ENCODE data around the gene LRIG3. TPM values are rescaled to one million over a fixed set of nuclear protein-coding genes. Genes with fewer than 3 reads are reported as not detected.
"Not testable (repeated sequence)": the region's sequence is repeated elsewhere in the genome, so short reads cannot be mapped to it uniquely, and the experiment has no call there.

Gene LRIG3
- total and polyA plus RNA-seq, 2 donors (not counting 3 experiments of a cell fraction or from before 2014, with no cell fraction given) = 55.5 to 55.7 TPM

DNA sequence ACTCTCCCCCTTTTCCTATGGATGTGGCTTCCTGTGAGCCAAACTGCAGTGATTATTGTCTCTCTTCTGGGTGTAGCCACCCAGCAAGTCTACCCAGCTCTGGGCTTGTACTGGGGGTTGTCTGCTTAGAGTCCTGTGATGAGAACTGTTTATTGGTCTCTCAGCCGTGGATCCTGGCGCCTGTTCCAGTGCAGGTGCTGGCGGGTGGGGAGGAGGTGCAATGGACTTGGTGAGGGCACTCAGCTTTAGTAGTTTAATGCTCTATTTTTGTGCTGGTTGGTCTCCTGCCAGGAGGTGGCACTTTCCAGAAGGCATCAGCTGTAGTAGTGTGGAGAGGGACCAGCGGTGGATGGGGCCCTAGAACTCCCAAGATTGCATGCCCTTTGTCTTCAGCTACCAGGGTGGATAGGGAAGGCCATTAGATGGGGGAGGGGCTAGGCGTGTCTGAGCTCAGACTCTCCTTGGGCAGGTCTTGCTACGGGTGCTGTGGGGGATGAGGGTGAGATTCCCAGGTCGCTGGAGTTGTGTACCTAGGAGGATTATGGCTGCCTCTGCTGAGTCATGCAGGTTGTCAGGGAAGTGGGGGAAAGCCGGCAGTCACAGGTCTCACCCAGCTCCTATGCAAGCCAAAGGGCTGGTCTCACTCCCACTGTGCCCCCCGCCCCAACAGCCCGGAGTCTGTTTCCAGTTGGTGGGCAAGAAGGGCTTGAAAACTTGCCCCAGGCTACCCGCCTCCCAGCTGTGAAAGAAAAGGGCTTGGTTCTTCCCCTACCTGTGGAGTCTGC is 29.8 kb upstream of the LRIG3 start:
- CTCF ChIA-PET = interaction anchor here (0.8 to 1.4 kb wide), 7 partner anchors 8 to 409 kb away, joined by 3 to 5 read pairs (median 4); no protein-coding TSS in a partner anchor
- DNase-seq (ENCODE audit: low read depth, low spot score); BruUV-seq (replicated peaks); H3K4me3 ChIP-seq (replicated peaks in 1 of 3; ENCODE audit: insufficient read depth in 1 of 3, low read depth in 1 of 3, low read length in 3 of 3); H3K4me2 ChIP-seq (ENCODE audit: insufficient read depth, low read length); H3K27ac ChIP-seq (ENCODE audit: insufficient read depth, low read depth, low read length); H4K20me1 ChIP-seq (replicated peaks; ENCODE audit: control insufficient read depth, extremely low read depth, insufficient read depth, low read length); H3K4me1 ChIP-seq (ENCODE audit: control insufficient read depth, extremely low read depth, insufficient read depth, low read length); H3K9me1 ChIP-seq (replicated peaks; ENCODE audit: control insufficient read depth, extremely low read depth, insufficient read depth, low read length); H3K9me3 ChIP-seq (replicated peaks; ENCODE audit: control insufficient read depth, insufficient read depth, low read length); H3K36me3 ChIP-seq (ENCODE audit: control insufficient read depth in 2 of 2, extremely low read depth in 1 of 2, insufficient read depth in 2 of 2, low read length in 2 of 2); intact Hi-C loops (cut with micrococcal nuclease); POLR2A ChIA-PET; H3K27me3 ChIP-seq (ENCODE audit: control insufficient read depth in 2 of 2, insufficient read depth in 2 of 2, low read length in 2 of 2); H3K9ac ChIP-seq (replicated peaks; ENCODE audit: extremely low read depth, insufficient read depth, low read length); H3K79me2 ChIP-seq (ENCODE audit: control insufficient read depth, insufficient read depth, low read length); dilution Hi-C loops (cut with MboI; ENCODE audit: extremely low pct_ligation_motif_present, low sequenced_read_pairs); H2AFZ ChIP-seq (ENCODE audit: low read depth, low read length); FAIRE-seq: not testable (repeated sequence)

DNA sequence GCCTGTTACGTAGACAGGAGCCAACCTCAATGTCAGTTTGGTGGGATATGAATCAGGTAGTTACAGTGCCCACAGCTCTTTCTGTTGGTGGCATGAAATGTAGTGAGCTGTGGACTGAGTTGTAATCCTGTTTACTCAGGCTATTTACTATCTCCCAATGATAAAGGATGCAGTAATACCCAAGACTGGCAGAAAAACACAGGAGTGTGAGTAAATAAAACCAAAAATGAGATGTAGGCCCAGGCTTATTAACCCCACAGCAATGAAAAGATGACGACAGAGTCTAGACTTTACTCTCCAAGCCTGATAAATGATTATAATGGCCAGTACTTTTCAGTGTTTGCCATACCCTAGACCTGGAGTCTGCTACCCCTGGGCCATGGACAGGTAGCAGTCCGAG is 22.8 kb upstream of the LRIG3 start:
- TF ChIP-seq, protein P1, sequence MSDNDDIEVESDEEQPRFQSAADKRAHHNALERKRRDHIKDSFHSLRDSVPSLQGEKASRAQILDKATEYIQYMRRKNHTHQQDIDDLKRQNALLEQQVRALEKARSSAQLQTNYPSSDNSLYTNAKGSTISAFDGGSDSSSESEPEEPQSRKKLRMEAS (IDR thresholded peaks at IDR 0.05; ENCODE audit: insufficient read depth, insufficient read length) = no peak
- H3K4me3 ChIP-seq (replicated peaks in 1 of 3; ENCODE audit: insufficient read depth in 1 of 3, low read depth in 1 of 3, low read length in 3 of 3) = no peak overlapping the region
- no peak for DNase-seq (ENCODE audit: low read depth, low spot score)
- no peaks in the 10 kb centered on the region for H3K27me3 ChIP-seq (ENCODE audit: control insufficient read depth in 2 of 2, insufficient read depth in 2 of 2, low read length in 2 of 2)
- H3K9me1 ChIP-seq (replicated peaks; ENCODE audit: control insufficient read depth, extremely low read depth, insufficient read depth, low read length) = peaks cover 2% of the 10 kb centered on the region
- BruUV-seq (replicated peaks) = no TSS peak
- no peak overlapping the region for H3K4me2 ChIP-seq (ENCODE audit: insufficient read depth, low read length)
- H4K20me1 ChIP-seq (replicated peaks; ENCODE audit: control insufficient read depth, extremely low read depth, insufficient read depth, low read length) = no peaks in the 10 kb centered on the region
- no peak overlapping the region for H2AFZ ChIP-seq (ENCODE audit: low read depth, low read length)
- CTCF ChIA-PET = interaction anchor here (1.3 kb wide), 1 partner anchor 18 kb away, joined by 5 read pairs; no protein-coding TSS in a partner anchor
- POLR2A ChIA-PET = no interaction called here
- no peak for FAIRE-seq
- intact Hi-C loops (cut with micrococcal nuclease) (loop anchor here (1.0 kb wide), 1 partner anchor 9 kb away; no protein-coding TSS in a partner anchor), dilution Hi-C loops (cut with MboI; ENCODE audit: extremely low pct_ligation_motif_present, low sequenced_read_pairs) (no loop called here)
- H3K79me2 ChIP-seq (ENCODE audit: control insufficient read depth, insufficient read depth, low read length) = no peaks in the 10 kb centered on the region
- H3K36me3 ChIP-seq (ENCODE audit: control insufficient read depth in 2 of 2, extremely low read depth in 1 of 2, insufficient read depth in 2 of 2, low read length in 2 of 2) = no peaks in the 10 kb centered on the region
- H3K4me1 ChIP-seq (ENCODE audit: control insufficient read depth, extremely low read depth, insufficient read depth, low read length) = peaks cover 36% of the 10 kb centered on the region
- no peak overlapping the region for H3K27ac ChIP-seq (ENCODE audit: insufficient read depth, low read depth, low read length)
- H3K9ac ChIP-seq (replicated peaks; ENCODE audit: extremely low read depth, insufficient read depth, low read length) = no peak overlapping the region
- no peaks in the 10 kb centered on the region for H3K9me3 ChIP-seq (replicated peaks; ENCODE audit: control insufficient read depth, insufficient read depth, low read length)

All from endothelial cell of umbilical vein (primary cell).